Pancreas (tissue), 10 donors: ENCODE results near the gene FOLR1. TPM values are rescaled to one million over a fixed set of nuclear protein-coding genes. Genes with fewer than 3 reads are reported as not detected.

ENCODE experiments used
- ATAC-seq, 4 donors: fragments of 200-7000 bp; cut with Tn5 transposase; one replicate each; pipeline versions ENCODE4 v1.8.0 to v1.9.1; 2020; ENCODE audit warnings: mild to moderate bottlenecking in 4 of 4, moderate library complexity in 4 of 4
- DNase-seq, 6 donors: peaks; one replicate each; pipeline ENCODE4 v3.0.0-alpha.2; 2020
- FAIRE-seq: peaks from 2 replicates; lab custom pipeline; 2012; peaks lifted over from hg19 to GRCh38; lab: Jason Lieb, UNC
- H3K27ac ChIP-seq, 4 donors: fragments of 200-600 bp; sonication (generic); 1 replicate in 3 of 4; 2 replicates in 1 of 4; pipeline versions ENCODE4 v1.5.0 to v1.8.0; 2020
- H3K27me3 ChIP-seq, 4 donors: fragments of 200-600 bp; one replicate each; pipeline ENCODE4 v1.8.0; 2021
- H3K36me3 ChIP-seq, 3 donors: fragments of 200-600 bp; sonication (generic) in 1 of 3; one replicate each; pipeline versions ENCODE4 v1.5.0 to v1.8.0; 2020 to 2021
- H3K4me1 ChIP-seq, 3 donors: fragments of 200-600 bp; one replicate each; pipeline ENCODE4 v1.8.0; 2021
- H3K4me3 ChIP-seq, 4 donors: fragments of 200-600 bp; sonication (generic) in 2 of 4; one replicate each; pipeline versions ENCODE4 v1.5.0 to v1.8.0; 2020 to 2021
- H3K9me3 ChIP-seq, 4 donors: fragments of 200-600 bp; one replicate each; pipeline ENCODE4 v1.8.0; 2021
- CTCF ChIP-seq, 4 donors: fragments of 200-600 bp; sonication (generic) in 3 of 4; IDR thresholded peaks; one replicate each; pipeline versions ENCODE4 v1.5.0 to v1.8.0; 2021; ENCODE audit warnings: antibody characterized with exemption in 4 of 4
- WGBS, 2 donors: extraction: QIAGEN DNeasy Blood & Tissue Kit; methylation state at CpG; one replicate each; pipeline ENCODE4 v1.1.7; 2013; 5-methylcytosine and 5-hydroxymethylcytosine counted together
- intact Hi-C, 3 donors: fragments of 100-400 bp; cut with DNase I; formaldehyde crosslinking; loops; one replicate each; pipeline versions ENCODE4 v1.11.1 to v1.14.2; 2022
- polyA plus RNA-seq, 2 donors: library from polyadenylated mRNA; stranded (reverse); fragments of 200-250 nt; gene quantifications; one replicate each; pipeline ENCODE4 v1.2.3, GENCODE V29; 2013
- total RNA-seq, 6 donors: library from RNA; stranded (reverse); fragmentation: NEBNext Ultra II Directional in 4 of 6; extraction: Animal tissue kit (Norgen Biotek cat#: 25700) in 4 of 6; gene quantifications; one replicate each; pipeline versions ENCODE4 v1.2.1 to v1.2.4, GENCODE V29; 2021 to 2023
- donor health status: healthy with polysubstance abuse.
- donor health status: DM: no; HTN: no; CAD: no; lungs with moderate emphysema.
- donor health status: DM: no; HTN: no; CAD: no.
- donor health status: control.
- donor health status: control.
- donor health status: Bipolar disorder and iron deficiency.
- donor health status: DM: yes; HTN: yes; CAD: no.
- donor health status: DM: no; HTN: no; CAD: no.
- donor health status: DM: no; HTN: no; CAD: no.
- donor health status: DM: yes; HTN: yes; CAD: no.

Gene FOLR1
- total and polyA plus RNA-seq, 8 donors: 1.2 to 8.3 (median 4.5) TPM

- H3K4me3 ChIP-seq: no peak overlapping the region
- DNase-seq (peak in 2 of 6 donors; percentile 30 to 38), ATAC-seq (no peak), FAIRE-seq (no peak)
- H3K4me1 ChIP-seq: no peaks in the 10 kb centered on the region
- H3K9me3 ChIP-seq: no peaks in the 10 kb centered on the region
- no peak overlapping the region for H3K27ac ChIP-seq
- H3K27me3 ChIP-seq: no peaks in the 10 kb centered on the region
- no peak for TF ChIP-seq CTCF (IDR thresholded peaks at IDR 0.05)
- H3K36me3 ChIP-seq: peaks cover 0 to 74% (median 26%) of the 10 kb centered on the region in 3 donors
- 84 to 88% methylated on average over 9 of the region's 9 CpGs for WGBS, 2 donors
- intact Hi-C loops: no loop called here
These were observed 39.7 kb downstream of the FOLR1 start for GRCh38 chr11:72231396-72232259.

DNA sequence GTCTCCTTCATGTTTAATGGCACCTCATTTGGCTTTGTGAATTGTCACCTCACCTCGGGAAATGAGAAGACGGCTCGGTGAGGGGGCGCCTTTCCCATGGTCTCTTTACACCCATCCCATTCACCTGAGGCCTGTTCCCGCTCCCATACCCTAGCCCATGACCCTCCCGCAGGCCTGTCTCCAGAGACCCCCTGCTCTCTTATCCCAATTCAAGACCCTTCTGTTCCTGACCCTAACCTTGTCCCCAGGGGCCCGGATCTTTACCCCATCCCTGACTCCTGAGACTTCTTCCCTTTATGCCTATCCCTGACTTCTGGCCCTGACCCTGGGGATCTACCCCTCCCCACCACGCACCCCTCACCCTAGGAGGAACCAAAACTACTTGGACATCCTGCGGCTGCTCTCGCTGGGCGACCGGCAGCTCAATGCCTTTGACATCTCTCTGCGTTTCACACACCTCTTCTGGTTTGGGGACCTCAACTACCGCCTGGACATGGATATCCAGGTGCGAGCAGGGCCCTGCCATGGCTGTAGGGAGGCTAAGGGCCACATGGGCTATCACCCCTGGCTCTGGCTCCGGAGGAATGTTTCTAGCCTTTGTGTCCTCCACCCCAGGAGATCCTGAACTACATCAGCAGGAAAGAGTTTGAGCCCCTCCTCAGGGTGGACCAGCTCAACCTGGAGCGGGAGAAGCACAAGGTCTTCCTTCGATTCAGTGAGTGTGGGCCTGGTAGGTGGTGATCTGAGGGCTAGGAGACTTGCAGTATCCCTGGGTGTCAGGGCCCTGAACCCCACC is 40.5 kb downstream of the FOLR1 start:
- Histone ChIP-seq H3K4me1 (no peaks in the 10 kb centered on the region), H3K36me3 (peaks cover 0 to 74% (median 26%) of the 10 kb centered on the region in 3 donors), H3K27ac (no peak overlapping the region), H3K4me3 (no peak overlapping the region), H3K27me3 (no peaks in the 10 kb centered on the region), H3K9me3 (no peaks in the 10 kb centered on the region)
- peak in 1 of 6 donors; percentile 34 for DNase-seq
- 94% methylated on average over 18 of the region's 18 CpGs for WGBS, 2 donors
- intact Hi-C loops: no loop called here
- no peak for FAIRE-seq
- TF ChIP-seq CTCF (IDR thresholded peaks at IDR 0.05): no peak
- ATAC-seq: no peak

GRCh38 chr11:72233056-72233772 is 41.3 kb downstream of the FOLR1 start:
- DNase-seq: peak in 1 of 6 donors; percentile 36
- H3K4me3 ChIP-seq: no peak overlapping the region
- no peak overlapping the region for H3K27ac ChIP-seq
- no peak for FAIRE-seq
- no peaks in the 10 kb centered on the region for H3K9me3 ChIP-seq
- peaks cover 0 to 72% (median 26%) of the 10 kb centered on the region in 3 donors for H3K36me3 ChIP-seq
- no peaks in the 10 kb centered on the region for H3K27me3 ChIP-seq
- TF ChIP-seq CTCF (IDR thresholded peaks at IDR 0.05): no peak
- no peak for ATAC-seq
- intact Hi-C loops: no loop called here
- H3K4me1 ChIP-seq: no peaks in the 10 kb centered on the region
- 90 to 92% methylated on average over 13 of the region's 13 CpGs for WGBS, 2 donors

GRCh38 chr11:72233773-72234513 is 42.0 kb downstream of the FOLR1 start:
- Histone ChIP-seq H3K4me3 (no peak overlapping the region), H3K36me3 (peaks cover 0 to 65% (median 21%) of the 10 kb centered on the region in 3 donors), H3K27me3 (no peaks in the 10 kb centered on the region), H3K27ac (no peak overlapping the region), H3K4me1 (peaks cover 0 to under 1% (median 0%) of the 10 kb centered on the region in 3 donors), H3K9me3 (no peaks in the 10 kb centered on the region)
- no peak for FAIRE-seq
- ATAC-seq: no peak
- 89 to 94% methylated on average over 8 of the region's 8 CpGs for WGBS, 2 donors
- peak in 2 of 6 donors; percentile 18 to 37 for DNase-seq
- no peak for TF ChIP-seq CTCF (IDR thresholded peaks at IDR 0.05)
- intact Hi-C loops: no loop called here
